NCI-H2029 treated with DMSO at 0.1 percent for 48 hours (cell line): ENCODE data around the gene PCCA.

Experiments used
- DNase-seq: peaks from one replicate; lab custom pipeline; 2025; lab: John Stamatoyannopoulos, UW

PCCA gene

GRCh38 chr13:100527644-100528043 is 438.8 kb downstream of the PCCA start:
- DNase-seq, result no peak

- DNase-seq, result no peak
Measured at GRCh38 chr13:100528353-100528752, 439.5 kb downstream of the PCCA start.

GRCh38 chr13:100528820-100529219 is 439.9 kb downstream of the PCCA start:
- no peak for DNase-seq

GRCh38 chr13:100529666-100530377 is 440.9 kb downstream of the PCCA start:
- DNase-seq, result no peak

GRCh38 chr13:100530671-100531213 is 441.8 kb downstream of the PCCA start:
- no peak for DNase-seq

GRCh38 chr13:100532090-100532766 is 443.3 kb downstream of the PCCA start:
- no peak for DNase-seq

GRCh38 chr13:100532836-100533435 is 444.0 kb downstream of the PCCA start:
- no peak for DNase-seq

- no peak for DNase-seq
Measured at GRCh38 chr13:100533588-100534041, 444.7 kb downstream of the PCCA start.

GRCh38 chr13:100534147-100534843 is 445.4 kb downstream of the PCCA start:
- no peak for DNase-seq

- DNase-seq, result no peak
Measured at GRCh38 chr13:100534911-100535310, 446.0 kb downstream of the PCCA start.

GRCh38 chr13:100535426-100536135 is 446.7 kb downstream of the PCCA start:
- no peak for DNase-seq

- DNase-seq, result no peak
Measured at GRCh38 chr13:100536643-100537180, 447.8 kb downstream of the PCCA start.

GRCh38 chr13:100537486-100537885 is 448.6 kb downstream of the PCCA start:
- no peak for DNase-seq

- DNase-seq, result no peak
Measured at GRCh38 chr13:100537951-100538462, 449.1 kb downstream of the PCCA start.

- no peak for DNase-seq
Measured at GRCh38 chr13:100540621-100541020, 451.7 kb downstream of the PCCA start.

- no peak for DNase-seq
Measured at GRCh38 chr13:100541897-100542825, 453.3 kb downstream of the PCCA start.

- DNase-seq, result no peak
Measured at GRCh38 chr13:100542826-100543156, 453.9 kb downstream of the PCCA start.

- DNase-seq, result peak; percentile 5
Measured at GRCh38 chr13:100543872-100544602, 455.1 kb downstream of the PCCA start.
